H1 (cell line): ENCODE data around the gene AGBL4.

Source experiments
- CTBP2 ChIP-seq: IDR thresholded peaks from 2 replicates; pipeline ENCODE4 v1.7.0; 2011; ENCODE audit warnings: borderline replicate concordance, mild to moderate bottlenecking, moderate library complexity, mixed read lengths, low read length; ENCODE audit not compliant: insufficient read depth, insufficient read length
- GTF2F1 ChIP-seq: IDR thresholded peaks from 2 replicates; pipeline ENCODE4 v1.6.1; 2012; ENCODE audit warnings: low read depth, low read length, improper control_type of control experiment, borderline replicate concordance
- SP1 ChIP-seq: IDR thresholded peaks from 2 replicates; pipeline ENCODE4 v1.6.1; 2011; ENCODE audit warnings: low read depth, low read length
- TF ChIP-seq, protein P1 (sequence below), 3 experiments: IDR thresholded peaks; 1 replicate in 2 of 3; 2 replicates in 1 of 3; pipeline versions ENCODE4 v1.5.1 to v1.6.1; 2011; ENCODE audit warnings: low read length in 3 of 3, mild to moderate bottlenecking in 3 of 3, inconsistent platforms in 2 of 3, low read depth in 1 of 3, moderate library complexity in 1 of 3; ENCODE audit not compliant: insufficient read depth in 1 of 3; ENCODE audit errors: control extremely low read depth in 1 of 3
- TF ChIP-seq, protein P2 (sequence below): IDR thresholded peaks from 2 replicates; pipeline ENCODE4 v1.6.1; 2011; ENCODE audit warnings: low read length, improper control_type of control experiment
- TF ChIP-seq, protein P3 (sequence below): IDR thresholded peaks from 2 replicates; pipeline ENCODE4 v1.6.1; 2012; ENCODE audit warnings: inconsistent platforms

DNA sequence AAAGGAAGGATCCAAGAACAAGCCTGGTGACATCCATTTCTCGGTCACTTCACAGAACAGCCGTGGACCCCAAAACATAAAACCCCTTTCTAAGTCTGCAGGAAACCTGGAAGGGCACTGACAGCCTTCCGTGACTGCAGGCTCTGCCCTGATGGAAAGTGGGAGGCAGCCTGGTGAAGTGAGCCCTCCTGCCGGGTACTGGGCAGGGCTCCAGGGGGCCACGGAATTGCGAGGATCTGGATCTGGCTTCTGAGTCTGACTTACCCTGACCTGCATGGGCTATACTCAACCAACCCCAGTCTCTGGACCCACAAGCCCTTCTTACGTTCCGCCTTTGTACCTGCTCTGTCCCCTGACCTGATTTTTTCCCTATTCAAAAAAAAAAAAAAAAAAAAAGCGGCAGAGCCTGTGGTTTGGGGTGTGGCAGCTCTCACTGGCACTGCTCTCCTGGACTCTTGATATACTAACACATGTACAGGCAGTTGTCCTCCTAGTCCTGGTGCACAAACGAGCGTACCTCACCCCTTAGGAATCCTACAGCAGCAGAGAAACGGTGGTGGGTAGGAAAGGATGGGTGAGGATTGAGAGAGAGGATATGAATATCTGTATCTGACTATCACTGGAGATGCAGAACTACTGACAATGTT, 1330.0 kb downstream of the AGBL4 start:
- no peak for TF ChIP-seq SP1
- no peak for TF ChIP-seq GTF2F1
- TF ChIP-seq, protein P1, sequence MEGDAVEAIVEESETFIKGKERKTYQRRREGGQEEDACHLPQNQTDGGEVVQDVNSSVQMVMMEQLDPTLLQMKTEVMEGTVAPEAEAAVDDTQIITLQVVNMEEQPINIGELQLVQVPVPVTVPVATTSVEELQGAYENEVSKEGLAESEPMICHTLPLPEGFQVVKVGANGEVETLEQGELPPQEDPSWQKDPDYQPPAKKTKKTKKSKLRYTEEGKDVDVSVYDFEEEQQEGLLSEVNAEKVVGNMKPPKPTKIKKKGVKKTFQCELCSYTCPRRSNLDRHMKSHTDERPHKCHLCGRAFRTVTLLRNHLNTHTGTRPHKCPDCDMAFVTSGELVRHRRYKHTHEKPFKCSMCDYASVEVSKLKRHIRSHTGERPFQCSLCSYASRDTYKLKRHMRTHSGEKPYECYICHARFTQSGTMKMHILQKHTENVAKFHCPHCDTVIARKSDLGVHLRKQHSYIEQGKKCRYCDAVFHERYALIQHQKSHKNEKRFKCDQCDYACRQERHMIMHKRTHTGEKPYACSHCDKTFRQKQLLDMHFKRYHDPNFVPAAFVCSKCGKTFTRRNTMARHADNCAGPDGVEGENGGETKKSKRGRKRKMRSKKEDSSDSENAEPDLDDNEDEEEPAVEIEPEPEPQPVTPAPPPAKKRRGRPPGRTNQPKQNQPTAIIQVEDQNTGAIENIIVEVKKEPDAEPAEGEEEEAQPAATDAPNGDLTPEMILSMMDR (IDR thresholded peaks at IDR 0.05; ENCODE audit: control extremely low read depth in 1 of 3, insufficient read depth in 1 of 3, low read depth in 1 of 3, low read length in 3 of 3) = no peak
- TF ChIP-seq, protein P2, sequence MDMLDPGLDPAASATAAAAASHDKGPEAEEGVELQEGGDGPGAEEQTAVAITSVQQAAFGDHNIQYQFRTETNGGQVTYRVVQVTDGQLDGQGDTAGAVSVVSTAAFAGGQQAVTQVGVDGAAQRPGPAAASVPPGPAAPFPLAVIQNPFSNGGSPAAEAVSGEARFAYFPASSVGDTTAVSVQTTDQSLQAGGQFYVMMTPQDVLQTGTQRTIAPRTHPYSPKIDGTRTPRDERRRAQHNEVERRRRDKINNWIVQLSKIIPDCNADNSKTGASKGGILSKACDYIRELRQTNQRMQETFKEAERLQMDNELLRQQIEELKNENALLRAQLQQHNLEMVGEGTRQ = no peak
- TF ChIP-seq, protein P3, sequence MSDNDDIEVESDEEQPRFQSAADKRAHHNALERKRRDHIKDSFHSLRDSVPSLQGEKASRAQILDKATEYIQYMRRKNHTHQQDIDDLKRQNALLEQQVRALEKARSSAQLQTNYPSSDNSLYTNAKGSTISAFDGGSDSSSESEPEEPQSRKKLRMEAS = no peak
- no peak for TF ChIP-seq CTBP2
